Stimulated activated CD4-positive, alpha-beta T cell treated with anti-CD3 and anti-CD28 coated beads, Interleukin-1b, Interleukin-23, amount 100 ng/mL, for 4 hours (primary cell): Measurements from ENCODE around the gene LCE3C.
"Not testable (repeated sequence)": the region's sequence is repeated elsewhere in the genome, so short reads cannot be mapped to it uniquely, and the experiment has no call there.

Experiments used
- DNase-seq, 2 donors: peaks; one replicate each; pipeline ENCODE4 v3.0.0-alpha.2; 2020; ENCODE audit warnings: low read depth in 2 of 2

LCE3C gene, protein sequence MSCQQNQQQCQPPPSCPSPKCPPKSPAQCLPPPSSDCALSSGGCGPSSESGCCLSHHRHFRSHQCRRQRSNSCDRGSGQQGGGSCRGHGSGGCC

DNA sequence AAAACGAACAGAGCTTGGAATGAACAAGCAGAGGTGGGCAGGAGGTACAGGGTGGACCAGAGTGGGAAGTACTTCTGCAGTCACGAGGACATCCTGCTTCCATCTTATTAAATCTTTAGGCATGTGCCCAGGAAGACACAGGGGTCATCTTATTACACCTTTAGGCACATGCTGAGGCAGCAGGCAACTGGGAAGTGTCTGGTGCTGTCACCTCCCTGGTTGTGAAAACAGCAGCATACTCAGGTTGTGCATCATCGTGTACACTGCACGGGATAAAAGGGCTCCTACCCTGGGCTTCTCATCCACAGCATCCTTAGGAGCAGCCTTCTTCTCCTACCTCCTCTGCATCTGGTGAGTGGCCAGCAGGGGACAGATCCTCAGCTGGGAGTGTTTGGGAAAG is at the start of gene LCE3C:
LCE3C (plus strand) TSS at position 301 of the 400 bp plus-strand sequence. CDS start 498 bp downstream, outside the sequence.
- no peak for DNase-seq

DNA sequence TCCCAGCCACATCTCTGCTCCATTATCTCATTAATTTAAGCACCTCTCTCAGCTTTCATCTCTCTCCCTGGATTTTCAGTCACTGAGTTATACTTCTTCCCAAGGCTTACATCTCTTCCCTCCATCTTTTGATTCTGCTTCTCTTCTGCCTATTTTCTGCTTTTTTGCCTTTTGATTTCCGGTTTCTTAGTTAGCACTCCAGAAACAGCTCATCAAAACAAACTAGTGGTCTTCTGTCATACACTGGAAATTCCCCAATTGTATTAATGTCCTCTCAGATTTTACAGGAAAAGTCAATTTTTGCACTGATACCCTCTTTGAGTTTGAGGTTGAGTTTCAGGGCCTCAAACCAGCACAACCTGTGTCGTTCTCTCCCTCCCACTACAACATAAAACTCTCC is 34.9 kb upstream of the LCE3C start:
- DNase-seq, result no peak

DNA sequence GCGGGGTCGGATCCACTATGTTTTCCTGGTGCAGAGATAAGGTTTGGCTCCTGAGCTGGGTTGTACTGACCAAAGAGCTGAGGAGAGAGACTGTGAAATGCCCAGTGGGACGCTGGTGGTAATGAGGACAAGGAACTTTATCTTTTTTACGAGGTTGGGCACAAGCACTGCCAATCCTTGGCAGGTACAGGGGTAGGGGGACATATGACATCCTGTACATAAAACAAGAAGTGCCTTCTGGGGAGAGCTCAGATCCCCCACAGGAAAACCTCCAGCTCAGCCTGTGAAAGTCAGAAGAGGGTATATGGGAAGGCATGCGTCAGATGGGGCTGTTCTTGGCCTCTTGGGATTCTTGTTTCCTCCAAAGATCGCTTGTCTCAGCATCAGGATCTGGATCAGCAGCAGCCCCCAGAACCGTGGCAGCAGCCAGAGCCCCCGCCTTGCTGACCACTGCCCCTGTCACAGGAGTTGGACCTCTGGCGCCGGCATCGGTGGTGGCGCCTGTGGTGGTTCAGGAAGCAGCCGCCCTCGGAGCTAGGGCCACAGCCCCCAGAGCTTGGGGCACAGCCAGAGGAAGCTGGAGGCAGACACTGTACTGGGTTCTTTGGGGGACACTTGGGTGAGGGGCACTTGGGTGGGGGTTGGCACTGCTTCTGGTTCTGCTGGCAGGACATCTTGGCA is 34.4 kb upstream of the LCE3C start:
- DNase-seq, result no peak

DNA sequence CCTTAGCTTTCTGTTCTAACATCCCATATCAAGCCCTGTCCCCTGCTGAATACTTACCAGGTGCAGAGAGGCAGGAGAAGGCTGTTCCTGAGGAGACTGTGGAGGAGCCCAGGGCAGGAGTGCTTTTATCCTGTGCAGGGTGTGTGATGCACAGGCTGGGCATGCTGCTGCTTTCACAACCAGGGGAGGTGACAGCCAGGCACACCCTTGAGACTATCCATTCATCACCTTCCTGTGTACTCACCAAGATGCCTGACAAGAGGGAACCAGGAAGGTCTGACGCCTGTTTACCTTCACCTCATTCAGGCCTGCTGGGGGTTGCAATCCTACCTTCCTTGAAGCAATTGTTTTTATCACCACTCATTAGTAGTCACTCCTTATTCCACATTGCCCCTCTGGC is 33.4 kb upstream of the LCE3C start, which contains the start of gene LCE3E:
LCE3E (minus strand) TSS at position 100 of the 400 bp plus-strand sequence. CDS start 572 bp downstream, outside the sequence.
- DNase-seq, result no peak

DNA sequence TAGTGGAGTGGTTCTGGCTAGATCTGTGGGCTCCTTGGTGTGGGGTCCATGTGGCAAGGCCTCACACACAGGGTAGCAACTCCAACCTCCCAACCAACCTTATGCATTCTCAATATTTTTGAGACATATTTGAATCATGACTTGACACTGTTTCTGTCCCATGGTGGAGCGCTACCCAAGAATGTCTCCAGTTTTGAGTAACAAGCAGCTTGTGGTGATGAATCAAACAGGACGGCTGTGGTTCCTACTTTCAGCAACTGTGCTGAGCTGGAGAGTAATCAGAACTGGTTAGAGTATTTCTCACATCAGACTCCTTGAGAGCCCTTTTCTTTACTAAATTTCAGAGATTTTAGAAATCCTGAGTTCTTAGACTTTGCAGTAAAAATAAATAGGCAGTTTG is 22.9 kb upstream of the LCE3C start:
- no peak for DNase-seq

DNA sequence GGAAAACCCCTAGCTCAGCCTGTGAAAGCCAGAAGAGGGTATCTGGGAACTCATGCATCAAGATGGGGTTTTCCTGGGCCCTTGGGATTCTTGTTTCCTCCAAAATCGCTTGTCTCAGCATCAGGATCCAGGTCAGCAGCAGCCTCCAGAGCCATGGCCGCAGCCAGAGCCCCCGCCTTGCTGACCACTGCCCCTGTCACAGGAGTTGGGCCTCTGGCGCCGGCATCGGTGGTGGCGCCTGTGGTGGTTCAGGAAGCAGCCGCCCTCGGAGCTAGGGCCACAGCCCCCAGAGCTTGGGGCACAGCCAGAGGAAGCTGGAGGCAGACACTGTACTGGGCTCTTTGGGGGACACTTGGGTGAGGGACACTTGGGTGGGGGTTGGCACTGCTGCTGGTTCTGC is 20.5 kb upstream of the LCE3C start:
- DNase-seq, result not testable (repeated sequence)

DNA sequence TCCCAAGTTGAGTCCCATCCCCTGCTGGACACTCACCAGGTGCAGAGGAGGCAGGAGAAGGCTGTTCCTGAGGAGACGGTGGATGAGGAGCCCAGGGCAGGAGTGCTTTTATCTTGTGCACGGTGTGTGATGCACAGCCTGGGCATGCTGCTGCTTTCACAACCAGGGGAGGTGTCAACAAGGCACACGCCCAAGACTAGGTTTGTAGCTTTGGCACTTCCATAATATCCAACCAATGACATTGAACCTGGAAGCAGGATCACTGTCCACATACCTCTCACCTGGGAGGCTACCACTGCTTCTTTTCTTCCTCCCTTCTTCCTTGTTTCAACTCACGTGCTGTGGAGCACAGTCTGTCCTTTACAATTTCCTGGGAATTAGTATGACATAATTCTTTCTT is 19.6 kb upstream of the LCE3C start, which contains the start of gene LCE3D:
LCE3D (minus strand) TSS at position 84 of the 400 bp plus-strand sequence. CDS start 580 bp downstream, outside the sequence.
- no peak for DNase-seq

DNA sequence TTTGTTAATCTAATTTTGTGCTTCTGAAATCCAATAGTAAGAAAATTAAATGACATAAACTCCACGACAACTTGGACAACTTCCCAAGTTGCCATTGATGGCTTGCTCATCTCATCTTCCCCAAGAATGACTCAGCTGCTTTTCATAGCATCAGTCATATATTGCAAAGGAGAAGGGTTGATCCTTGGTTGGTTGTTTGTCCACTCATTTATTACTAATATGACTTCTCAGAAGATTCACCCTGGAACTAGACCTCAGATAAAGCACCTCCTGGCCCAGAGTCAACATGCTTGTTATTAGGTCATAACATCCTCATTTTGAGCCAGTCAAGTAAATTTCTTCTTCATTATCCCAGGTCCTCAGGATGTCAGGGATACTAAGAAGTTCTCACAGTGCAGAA is 17.4 kb upstream of the LCE3C start:
- no peak for DNase-seq

DNA sequence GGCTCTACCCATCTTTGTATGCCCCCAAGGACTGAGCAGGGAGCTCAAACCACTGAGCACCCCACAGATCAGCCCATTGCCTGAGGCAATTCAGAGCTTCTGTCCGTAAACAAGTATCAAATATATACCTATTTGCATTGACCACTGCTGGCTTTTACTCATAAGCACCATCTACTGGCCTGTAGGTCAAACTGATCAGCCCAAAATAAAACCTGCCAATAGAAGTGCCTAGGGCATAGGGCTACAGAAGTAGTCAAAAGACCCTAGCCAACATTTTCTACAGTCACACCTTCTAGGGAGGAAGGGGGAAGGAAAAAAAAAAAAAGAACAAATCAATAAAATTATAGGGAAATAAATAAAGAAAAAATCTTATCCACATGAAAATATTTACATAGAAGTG is 14.4 kb upstream of the LCE3C start:
- DNase-seq, result no peak

DNA sequence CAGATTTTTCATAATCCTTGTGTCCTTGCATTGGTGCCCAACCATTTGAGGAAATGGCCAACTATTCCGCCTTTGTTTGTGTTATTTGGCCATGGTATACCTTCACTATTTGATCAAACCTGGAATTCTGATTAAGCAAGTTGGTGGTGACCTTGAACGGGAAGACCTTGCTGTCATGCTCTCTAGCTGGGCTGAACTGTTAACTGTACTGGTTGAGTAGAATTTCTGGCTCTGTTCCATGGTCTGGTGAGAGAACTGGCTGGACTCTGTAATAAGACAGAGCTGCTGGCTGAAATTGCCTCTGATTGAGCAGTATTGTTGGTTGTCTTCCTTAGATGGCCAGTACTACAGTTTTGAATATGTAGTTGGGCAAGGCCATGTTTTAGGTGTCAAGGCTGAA is 3.0 kb upstream of the LCE3C start:
- DNase-seq, result no peak

DNA sequence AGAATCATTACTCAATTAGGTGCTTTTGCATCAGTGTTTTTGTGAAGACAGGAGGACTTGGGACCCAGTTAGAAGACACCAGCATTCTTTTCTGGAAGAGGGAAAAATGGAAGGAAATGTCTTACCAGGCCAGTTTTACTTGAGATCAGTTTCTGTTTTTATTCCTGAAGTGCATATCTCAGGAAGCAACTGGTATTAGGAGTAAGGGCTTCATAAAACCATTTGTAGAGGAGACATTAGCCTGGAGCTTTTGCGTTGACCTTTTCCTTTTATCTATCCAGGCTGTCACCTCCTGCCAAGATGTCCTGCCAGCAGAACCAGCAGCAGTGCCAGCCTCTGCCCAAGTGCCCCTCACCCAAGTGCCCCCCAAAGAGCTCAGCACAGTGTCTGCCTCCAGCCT is 13.5 kb downstream of the LCE3C start, which contains the start of gene LCE3B:
LCE3B (plus strand) TSS at position 301 of the 400 bp plus-strand sequence; CDS start at position 301, 0 bp downstream.
- no peak for DNase-seq

DNA sequence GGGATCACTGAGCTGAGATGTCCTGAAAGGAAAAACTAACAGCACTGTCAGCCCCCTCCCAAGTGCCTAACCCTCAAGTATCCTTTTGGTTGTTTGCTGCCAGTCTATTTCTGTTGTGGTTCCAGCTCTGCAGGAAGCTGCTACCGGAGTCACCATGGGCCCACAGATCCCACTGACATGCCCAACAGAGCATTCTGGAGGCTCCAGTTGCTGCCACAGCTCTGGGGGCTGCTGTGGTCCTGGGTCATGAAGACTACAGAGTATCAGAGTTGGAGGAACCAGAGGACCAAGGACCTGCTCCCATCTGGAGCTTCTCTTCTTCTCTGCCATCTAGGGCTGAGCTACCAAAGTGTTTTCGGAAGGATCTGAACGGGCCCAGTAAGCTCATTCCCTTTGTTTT is 22.0 kb downstream of the LCE3C start:
- no peak for DNase-seq

DNA sequence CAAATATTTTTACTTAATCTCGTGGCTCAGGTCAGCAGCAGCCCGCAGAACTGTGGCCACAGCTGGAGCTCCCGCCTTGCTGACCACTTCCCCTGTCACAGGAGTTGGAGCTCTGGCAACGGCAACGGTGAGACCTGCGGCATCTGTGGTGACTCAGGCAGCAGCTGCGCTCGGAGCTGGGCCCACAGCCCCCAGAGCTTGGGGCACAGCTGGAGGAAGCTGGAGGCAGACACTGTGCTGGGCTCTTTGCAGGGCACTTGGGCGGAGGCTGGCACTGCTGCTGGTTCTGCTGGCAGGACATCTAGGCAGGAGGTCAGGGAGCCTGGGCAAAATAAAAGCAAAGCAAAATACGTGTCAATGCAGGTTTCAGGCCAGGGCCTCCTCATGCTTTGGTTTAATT is 22.8 kb downstream of the LCE3C start, which contains the start of gene LCE3A:
LCE3A (minus strand) TSS at position 301 of the 400 bp plus-strand sequence; CDS start at position 301, 0 bp downstream.
- DNase-seq, result no peak

DNA sequence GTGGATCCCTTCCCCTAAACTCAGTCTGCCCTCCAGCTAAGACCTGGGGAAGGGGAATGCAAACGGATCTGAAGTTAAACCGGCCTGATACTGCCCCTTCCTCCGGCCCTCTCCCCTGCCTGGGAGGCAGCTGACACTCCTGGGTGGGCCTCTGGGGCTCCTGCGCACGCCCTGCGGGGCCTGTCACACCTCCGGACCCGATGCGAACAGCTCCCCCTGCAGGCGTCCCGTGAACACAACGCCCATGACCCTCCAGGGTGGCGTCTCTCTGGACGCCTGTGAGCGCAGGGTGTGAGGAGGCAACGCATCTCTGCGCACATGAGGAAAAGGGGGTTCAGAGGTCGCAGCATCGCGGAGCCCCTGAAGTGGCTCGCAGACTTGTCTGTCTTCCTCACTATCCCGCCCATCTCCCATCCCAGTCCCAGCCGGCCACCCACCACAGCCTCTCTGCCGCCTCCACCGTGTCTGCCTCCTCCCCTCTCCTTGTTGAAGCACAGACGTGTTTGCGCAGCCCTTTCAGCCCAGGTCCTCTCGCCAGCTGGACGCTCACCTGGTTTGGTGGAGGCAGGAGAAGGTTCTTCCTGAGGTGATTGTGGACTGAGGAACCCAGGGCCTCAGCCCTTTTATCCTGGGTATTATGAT is 23.3 kb downstream of the LCE3C start:
- DNase-seq, result no peak

DNA sequence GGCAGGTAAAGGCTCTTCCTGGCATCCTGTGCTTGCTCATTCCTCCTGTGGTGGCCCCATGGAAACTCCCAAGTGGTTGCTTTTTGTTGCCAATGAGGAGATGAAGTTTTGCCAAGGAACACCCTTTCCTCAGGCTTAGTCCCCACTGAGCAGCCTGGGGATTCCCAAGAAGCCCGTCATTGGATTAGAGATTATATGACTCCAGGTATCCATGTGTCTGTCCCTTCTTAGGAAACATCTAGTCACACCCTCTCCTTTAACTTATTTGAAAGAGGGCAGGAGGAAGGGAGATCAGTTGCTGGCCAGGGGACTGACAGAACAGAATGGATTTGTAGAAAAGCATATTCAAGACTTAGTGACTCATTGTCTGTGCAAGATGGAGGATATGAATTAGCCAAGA is 26.7 kb downstream of the LCE3C start:
- no peak for DNase-seq

DNA sequence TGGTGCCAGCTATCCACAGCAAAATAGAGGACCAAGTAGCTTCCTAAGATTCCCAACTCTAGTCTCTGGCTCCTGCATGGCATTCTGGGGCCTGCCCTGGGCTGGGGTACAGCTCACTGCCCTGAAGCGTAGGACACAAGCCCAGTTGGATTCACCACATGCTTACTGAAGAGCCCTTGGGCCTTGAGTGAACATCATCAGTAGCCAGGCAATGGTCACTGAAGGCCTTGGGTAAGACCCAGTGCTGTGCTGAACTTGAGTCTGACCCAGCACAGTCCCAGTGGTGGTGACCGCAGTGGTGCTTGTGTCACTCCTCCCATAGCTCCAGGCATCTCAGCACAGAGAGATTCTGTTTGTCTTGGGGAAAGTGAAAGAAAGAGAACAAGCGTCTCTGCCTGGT is 30.6 kb downstream of the LCE3C start:
- DNase-seq, result no peak

DNA sequence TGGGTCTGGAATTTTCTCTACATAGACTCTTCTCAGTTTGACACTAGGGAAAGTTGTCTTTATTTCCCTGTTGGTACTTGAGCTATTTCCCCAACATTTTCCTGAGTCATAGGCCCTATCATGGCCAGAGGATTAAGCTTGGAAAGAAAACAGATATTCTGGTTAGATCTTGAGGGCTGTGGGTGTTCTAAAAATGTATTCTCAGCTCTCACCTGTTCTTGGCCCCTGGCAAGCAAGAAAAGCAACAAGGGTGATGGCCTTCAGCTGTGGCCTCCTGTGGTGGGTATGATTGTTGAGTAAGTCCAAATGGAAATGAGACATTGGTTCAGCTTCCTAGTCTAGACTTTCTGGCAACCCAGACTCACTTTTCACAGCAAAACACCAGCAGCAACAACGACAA is 40.3 kb downstream of the LCE3C start:
- no peak for DNase-seq

DNA sequence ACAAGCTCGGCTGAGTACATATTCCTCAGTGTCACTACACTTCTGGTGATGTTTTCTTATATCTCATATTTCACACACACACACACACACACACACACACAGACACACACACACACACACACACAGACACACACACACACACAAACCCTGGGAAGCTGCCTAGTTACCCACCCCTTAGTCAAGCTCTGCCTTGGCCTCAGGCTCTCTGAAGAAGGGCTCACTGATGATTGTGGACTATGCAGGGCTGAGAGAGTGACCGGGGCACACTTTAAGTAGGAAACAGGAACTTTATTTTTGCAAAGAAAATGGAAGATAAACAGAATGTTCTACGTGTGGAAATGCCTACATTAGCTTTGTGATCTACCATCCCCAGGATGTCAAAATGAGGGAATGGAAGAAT is 43.9 kb downstream of the LCE3C start:
- DNase-seq, result no peak

DNA sequence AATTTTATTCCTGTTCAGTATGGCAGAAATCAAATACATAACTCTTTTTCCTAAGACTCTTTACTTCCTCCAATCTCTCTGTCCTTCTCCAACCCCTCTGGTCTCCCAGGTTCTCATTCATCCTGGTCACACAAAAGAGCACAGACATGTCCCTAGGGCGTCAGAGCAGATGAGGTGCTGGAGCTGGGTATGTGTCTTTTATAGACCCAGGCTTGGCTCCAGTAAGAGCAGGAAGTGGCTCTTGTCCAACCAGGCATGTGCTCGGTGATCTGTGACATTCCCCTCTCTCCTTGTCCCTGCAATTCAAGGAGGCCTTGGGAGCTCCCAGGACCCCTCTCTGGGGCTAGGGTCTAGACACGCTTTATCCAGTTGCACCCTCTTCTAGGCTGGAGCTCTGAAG is 45.1 kb downstream of the LCE3C start:
- no peak for DNase-seq

DNA sequence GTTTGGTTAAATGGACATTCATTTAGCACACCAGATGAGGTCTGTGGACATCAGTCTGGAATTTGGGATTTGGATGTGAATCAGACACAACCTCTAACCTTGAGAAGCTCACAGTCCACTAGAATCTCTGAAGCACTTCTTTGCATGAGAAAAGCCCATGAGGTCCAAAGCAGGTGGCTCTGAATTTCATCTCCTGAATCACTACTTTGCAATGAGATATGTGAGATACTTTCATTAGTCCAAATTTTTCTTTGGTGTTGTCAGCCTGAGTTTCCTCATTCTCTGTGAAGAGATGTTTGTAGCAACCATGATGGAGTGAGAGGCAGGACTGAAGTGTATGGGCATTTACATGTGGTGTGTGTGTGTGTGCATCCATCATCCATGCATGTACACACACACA is 46.6 kb downstream of the LCE3C start:
- DNase-seq, result no peak
